Right hindlimb (tissue), 1 donor: ENCODE results near the gene CUL5.
"Not testable (repeated sequence)": the region's sequence is repeated elsewhere in the genome, so short reads cannot be mapped to it uniquely, and the experiment has no call there.

Experiments
- DNase-seq: peaks from one replicate; pipeline ENCODE4 v3.0.0-alpha.2; 2018

CUL5 gene

GRCh38 chr11:108117746-108118371, 109.2 kb downstream of the CUL5 start:
- no peak for DNase-seq

DNA sequence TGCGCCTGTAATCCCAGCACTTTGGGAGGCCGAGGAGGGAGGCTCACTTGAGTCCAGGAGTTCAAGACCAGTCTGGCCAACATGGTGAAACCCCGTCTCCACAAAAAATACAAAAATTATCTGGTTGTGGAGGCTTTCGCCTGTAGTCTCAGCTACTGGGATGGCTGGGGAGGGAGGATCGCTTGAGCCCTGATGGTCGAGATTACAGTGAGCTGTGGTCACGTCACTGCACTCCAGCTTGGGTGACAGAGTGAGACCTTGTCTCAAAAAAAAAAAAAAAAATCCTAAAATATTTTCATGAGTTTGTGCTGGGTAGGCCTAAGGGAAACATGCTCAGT, 112.2 kb downstream of the CUL5 start:
- DNase-seq = not testable (repeated sequence)

DNA sequence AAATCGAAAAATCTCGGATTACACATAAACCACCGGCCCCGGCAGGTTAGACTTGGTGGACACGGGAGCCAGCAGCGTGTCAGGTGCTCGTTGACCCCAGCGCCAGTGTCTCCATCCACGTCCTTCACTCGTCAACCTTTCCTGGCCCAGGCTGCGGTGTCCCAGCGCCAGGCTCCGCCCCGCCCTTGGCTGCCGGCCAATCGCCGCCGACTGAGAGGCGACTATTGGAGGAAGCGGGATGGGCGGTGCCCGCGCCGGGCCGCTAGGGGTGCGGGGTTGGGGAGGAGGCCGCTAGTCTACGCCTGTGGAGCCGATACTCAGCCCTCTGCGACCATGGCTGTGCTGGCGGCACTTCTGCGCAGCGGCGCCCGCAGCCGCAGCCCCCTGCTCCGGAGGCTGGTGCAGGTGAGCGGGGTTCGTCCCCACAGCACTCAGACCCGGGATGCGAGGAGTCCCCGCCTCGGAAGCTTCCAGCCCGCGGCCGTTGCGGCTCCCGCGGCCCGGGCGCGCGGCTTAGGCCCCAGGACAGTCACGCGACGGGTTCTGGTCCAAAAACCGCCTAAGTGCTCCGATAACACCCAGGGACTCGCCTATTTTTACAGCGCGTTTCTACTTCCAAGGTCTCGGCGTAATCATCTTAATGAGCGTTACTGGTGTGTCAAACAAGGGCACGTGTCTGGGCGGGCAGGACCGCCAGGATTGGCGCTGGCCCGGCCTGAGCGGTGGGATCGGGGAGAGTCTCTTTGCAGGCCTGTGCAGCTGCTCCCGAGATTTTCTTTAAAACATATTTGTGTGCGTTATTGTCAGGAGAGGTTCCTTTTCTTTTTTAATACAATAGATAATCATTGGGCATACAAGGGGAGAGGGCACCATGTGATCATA, 112.8 kb downstream of the CUL5 start, which contains the start of gene ACAT1:
Gene ACAT1, plus strand, starts transcription at position 294 of the 882 bp plus-strand sequence. Its CDS starts 40 bp downstream, at position 334.
- peak; percentile 97 for DNase-seq

- no peak for DNase-seq
These were observed 113.5 kb downstream of the CUL5 start for GRCh38 chr11:108122166-108122628.

DNA sequence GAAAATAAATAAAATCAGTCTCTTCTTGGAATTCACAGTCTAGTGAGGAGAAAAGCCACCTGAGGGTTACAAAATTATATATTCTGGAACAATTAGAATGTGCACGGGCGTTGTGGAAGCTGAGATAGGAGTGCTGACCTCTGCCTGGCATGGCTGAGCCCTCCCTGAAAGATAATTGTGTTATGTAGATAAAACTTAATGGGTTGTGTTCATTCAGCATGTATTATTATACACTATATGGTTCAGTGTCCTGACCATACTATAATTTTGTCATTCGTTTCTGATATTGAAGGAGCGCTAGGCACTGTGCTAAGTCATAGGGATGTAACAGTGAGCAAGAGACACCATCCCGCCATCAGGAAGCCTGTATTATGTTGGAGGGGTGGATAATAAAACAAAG, 116.4 kb downstream of the CUL5 start:
- DNase-seq = no peak

- no peak for DNase-seq
These were observed 120.1 kb downstream of the CUL5 start for GRCh38 chr11:108128772-108129171.

DNA sequence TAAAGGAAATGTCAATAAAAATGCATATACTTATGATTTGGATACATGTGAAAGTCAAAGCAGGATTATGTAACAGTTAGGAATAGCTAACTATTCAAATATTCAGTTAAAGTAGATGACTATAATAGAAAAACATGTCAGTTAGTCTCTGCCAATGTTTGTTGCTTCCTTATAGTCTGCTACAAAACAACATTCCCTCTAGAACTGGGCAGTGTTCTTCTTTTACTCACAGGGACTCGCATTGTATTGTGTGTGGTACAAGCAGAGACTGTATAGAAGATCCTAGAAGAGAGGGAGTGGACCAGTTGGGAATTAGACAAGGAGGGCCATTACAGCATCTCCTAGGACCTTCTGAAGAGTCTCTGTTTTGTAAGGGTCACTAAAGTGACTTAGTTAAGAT, 123.3 kb downstream of the CUL5 start:
- no peak for DNase-seq

GRCh38 chr11:108132993-108133538, 124.4 kb downstream of the CUL5 start:
- not testable (repeated sequence) for DNase-seq

- no peak for DNase-seq
These were observed 127.3 kb downstream of the CUL5 start for GRCh38 chr11:108135845-108136544.

DNA sequence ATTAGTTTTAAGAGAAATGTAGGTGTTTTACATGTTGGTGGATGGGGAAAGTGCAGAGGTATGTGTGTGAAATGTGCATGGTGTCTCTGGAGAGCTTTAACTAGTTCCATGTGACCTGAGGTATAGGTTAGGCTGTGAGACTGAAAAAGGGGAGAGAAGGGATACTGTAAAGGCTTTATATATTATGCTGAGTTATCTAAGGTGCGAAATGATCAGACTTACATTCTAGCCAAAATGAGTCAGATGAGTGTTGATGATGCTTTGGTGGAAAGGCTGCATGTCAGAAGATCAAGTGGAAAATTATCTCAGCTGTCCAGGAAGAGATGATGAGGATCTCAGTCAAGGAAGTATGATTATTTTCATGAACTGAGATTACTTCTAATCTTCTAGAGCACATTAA, 128.5 kb downstream of the CUL5 start:
- DNase-seq = no peak

DNA sequence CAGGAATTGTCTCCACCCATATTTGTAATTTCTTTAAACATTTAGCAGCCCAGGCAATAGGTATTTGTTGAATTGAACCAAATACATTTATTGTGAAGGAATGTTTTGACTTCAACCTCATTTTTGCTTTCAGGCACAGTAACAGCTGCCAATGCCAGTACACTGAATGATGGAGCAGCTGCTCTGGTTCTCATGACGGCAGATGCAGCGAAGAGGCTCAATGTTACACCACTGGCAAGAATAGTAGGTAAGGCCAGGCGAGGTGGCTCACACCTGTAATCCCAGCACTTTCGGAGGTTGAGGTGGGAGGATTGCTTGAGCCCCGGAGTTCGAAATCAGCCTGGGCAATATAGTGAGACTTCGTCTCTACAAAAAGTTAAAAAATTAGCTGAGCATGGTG, 133.6 kb downstream of the CUL5 start:
- DNase-seq = no peak

GRCh38 chr11:108144615-108145014, 135.9 kb downstream of the CUL5 start:
- no peak for DNase-seq

DNA sequence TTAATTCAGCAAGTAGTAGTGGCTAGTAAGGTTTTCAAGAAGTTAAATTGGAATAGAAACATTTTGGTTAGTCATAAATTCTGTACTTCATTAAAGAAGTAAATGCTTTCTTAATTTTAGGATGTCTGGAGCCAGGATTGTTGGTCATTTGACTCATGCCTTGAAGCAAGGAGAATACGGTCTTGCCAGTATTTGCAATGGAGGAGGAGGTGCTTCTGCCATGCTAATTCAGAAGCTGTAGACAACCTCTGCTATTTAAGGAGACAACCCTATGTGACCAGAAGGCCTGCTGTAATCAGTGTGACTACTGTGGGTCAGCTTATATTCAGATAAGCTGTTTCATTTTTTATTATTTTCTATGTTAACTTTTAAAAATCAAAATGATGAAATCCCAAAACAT, 138.5 kb downstream of the CUL5 start:
- no peak for DNase-seq

DNA sequence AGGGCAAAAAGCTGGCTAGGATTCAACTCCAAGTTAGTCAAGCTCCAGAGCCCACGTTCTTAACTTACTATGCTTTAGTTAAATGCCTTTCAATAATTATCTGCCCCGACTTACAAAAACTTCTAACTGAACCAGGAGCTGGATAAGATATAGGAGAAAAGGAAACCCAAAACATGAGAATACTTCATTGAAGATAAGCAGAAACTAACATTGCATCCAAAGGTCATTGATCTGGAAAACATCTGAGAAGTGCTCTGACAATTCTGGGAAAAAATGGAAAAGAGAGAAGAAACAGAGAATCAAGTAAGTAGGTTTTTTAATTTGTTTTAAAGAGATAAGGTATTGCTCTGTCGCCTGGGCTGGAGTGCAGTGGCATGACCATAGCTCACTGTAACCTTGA, 139.9 kb downstream of the CUL5 start:
- no peak for DNase-seq

DNA sequence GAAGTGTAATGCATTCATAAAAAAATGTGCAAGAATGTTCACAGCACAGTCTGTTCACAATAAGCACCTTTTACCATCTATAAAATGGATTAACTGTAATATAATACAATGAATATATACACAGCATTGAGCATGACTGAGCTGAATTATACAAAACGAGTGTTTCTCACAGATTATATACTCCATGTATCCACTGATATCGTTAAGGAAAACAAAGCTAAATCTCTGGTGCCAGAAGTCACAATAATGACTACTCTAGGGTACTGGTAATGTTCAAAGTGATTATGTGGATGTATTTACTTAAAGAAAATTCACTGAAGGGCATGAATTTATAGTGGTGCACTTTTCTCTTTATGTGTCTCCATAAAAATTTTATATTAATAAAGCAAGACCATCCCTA, 145.9 kb downstream of the CUL5 start:
- no peak for DNase-seq
